Fibroblast of skin of left quadriceps (primary cell): ENCODE data around the gene SLC35F1.

Experiments used
- DNase-seq, 2 experiments: peaks; one replicate each; pipeline ENCODE4 v3.0.0-alpha.2; 2013; ENCODE audit warnings: low read depth in 2 of 2

The SLC35F1 gene

GRCh38 chr6:118197539-118197938, 290.5 kb downstream of the SLC35F1 start:
- DNase-seq = no peak

DNA sequence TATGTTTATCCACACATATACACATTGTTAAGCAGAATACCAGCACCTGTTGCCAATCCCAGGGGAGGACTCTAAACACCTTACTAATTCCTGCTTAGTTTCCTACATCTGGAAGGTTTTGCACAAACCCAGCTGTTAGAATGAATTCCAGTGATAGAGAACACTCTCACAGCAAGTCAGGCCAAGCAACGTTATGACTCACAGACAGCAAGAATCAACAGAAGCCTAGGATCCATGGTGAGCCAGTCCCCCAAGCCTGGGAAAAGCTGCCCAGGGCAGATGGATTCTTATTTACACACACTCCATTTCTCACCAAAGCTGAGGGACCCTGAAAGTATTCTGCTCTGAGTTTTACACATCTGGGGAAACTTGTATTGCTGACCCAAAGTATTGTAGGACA, 291.7 kb downstream of the SLC35F1 start:
- no peak for DNase-seq

- DNase-seq = no peak
Measured at GRCh38 chr6:118200160-118200559, 293.1 kb downstream of the SLC35F1 start.

- DNase-seq = no peak
Measured at GRCh38 chr6:118202517-118202916, 295.5 kb downstream of the SLC35F1 start.

- DNase-seq = no peak
Measured at GRCh38 chr6:118203545-118203944, 296.5 kb downstream of the SLC35F1 start.

- no peak for DNase-seq
Measured at GRCh38 chr6:118206221-118206620, 299.2 kb downstream of the SLC35F1 start.

GRCh38 chr6:118207947-118208346, 300.9 kb downstream of the SLC35F1 start:
- no peak for DNase-seq

- no peak for DNase-seq
Measured at GRCh38 chr6:118212451-118213173, 305.5 kb downstream of the SLC35F1 start.

DNA sequence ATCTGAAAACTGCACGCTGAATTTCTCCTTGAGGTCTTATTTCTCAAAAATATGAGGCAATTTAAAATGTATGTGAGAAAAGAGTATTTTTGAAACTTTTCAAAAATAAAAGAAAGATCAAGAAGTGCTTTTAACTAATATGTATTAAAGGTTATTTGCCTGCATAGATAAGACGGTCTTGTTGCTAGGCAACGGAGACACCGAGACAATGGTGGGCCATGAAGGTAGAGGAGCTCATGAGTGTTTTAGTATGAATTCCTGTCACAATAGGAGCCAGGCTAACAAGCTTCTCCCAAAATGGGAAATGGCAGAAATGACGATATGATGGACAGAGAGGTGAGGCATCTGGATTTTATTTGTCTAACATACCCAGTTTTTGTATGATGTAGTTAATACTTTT, 308.2 kb downstream of the SLC35F1 start:
- DNase-seq = no peak

GRCh38 chr6:118216751-118217150, 309.7 kb downstream of the SLC35F1 start:
- DNase-seq = no peak

DNA sequence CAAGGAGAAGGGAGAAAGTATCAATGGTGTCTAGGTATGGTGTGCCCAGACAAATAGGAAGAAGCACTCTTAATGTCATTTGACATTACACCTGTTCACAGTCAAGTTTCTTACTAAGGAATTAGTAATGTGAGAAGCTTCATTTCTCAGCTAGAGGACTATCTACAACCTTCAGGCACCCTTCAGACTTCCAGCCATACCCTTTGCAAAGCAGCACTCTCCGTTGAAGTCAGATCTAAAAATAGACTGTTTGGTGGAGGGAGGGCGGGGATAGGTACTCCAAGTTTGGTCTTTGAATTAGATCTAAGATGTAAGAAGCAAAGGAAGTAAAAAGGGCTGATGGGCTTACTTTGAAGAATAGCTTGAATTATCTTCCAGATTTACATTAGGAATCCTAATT, 311.1 kb downstream of the SLC35F1 start:
- DNase-seq = no peak

GRCh38 chr6:118220429-118221128, 313.5 kb downstream of the SLC35F1 start:
- DNase-seq = no peak

DNA sequence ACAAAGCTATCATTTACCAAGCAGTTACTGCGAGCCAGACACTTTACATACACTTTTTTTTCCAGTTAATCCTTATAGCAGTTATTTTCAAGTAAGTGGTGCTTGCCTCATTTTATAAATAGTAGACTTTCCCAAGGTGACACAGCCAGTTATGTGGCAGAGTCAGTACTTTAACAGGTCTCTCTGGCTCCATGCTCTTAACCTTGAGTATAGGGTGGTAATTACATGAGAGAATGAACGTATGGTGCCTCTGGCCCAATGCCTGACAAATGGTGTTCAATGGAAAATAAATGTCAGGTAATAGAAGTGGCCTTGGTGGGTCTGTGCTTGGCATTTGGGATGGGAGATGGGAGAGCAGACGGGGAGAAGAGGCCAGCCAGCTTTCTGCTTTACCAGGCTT, 316.3 kb downstream of the SLC35F1 start:
- DNase-seq = no peak

GRCh38 chr6:118228886-118229285, 321.8 kb downstream of the SLC35F1 start:
- no peak for DNase-seq

- DNase-seq = no peak
Measured at GRCh38 chr6:118240878-118241528, 333.9 kb downstream of the SLC35F1 start.

DNA sequence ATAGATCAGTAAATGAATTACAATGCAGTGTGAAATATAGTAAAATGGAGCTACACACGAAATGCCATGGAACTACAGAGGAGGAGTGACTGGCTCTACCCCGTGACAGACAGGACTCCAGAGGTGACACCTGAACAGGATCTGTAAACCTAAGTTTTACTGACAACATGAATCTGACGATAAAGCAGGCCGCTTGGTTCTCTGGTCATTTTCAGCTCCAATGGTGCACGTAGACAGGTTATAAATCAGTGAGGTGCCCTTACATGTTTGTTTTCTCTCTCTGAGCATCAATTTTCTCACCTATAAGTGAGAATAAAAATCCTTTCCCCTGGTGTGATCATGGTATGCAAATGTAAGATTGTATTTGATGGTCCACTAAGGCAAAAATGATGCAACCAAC, 339.3 kb downstream of the SLC35F1 start:
- DNase-seq = no peak

DNA sequence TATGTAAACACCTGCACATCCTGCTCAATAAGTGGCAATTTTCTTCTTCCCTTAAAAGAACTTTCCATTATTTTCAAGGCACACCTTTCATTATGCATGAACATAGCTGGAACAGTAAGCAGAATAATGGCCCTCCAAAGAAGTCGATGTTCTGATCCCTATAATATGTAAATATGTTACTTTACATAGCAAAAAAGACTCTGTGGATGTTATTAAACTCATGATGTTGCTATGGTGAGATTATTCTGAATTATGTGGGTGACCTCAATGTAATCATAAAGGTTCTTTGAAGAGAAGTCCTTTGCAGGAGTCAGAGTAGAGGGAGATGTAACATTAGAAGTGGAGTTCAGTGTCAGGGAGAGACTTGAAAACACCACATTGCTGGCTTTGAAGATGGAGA, 341.1 kb downstream of the SLC35F1 start:
- DNase-seq = no peak

GRCh38 chr6:118249680-118250079, 342.6 kb downstream of the SLC35F1 start:
- no peak for DNase-seq

DNA sequence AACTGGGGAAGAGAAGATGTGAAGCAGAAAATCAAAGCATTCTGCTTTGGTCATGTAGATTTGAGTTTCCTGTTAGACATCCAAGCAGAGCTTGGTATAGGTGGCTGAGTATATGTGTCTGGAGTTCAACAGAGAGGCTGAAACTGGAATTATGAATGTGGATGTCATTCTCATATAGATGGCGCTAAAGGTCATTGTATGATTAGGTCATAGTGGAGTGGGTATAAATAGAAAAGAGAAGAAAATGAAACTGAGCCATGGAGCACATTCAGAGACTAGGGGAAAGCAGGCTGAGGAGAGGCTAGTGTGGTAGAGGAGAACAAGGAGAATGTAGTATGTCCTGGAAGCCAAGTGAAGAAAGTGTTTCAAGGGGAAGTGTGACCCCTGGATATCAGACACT, 345.4 kb downstream of the SLC35F1 start:
- no peak for DNase-seq

GRCh38 chr6:118253741-118254140, 346.7 kb downstream of the SLC35F1 start:
- DNase-seq = no peak

GRCh38 chr6:118260833-118261232, 353.8 kb downstream of the SLC35F1 start:
- DNase-seq = no peak

GRCh38 chr6:118263921-118264486, 356.9 kb downstream of the SLC35F1 start:
- no peak for DNase-seq

DNA sequence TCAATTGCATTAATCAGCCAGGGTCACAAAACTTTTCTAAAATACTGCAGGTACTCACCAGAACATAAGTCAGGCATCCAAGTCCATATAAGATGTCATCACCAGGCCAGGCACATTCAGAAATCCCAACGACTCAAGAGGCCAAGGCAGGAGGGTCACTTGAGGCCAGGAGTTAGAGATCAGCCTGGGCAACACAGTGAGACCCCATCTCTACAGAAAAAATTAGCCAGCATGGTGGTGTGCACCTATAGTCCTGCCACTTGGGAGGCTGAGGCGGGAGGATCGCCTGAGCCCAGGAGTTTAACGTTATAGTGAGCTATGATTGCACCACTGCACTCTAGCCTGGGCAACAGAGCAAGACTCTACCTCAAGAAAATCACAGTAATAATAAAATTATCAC, 362.6 kb downstream of the SLC35F1 start:
- DNase-seq = no peak
